Activated CD4-positive, CD25-positive, alpha-beta regulatory T cell treated with anti-CD3 and anti-CD28 coated beads, Interleukin-2, amount 50 U/mL, for 24 hours (primary cell): Measurements from ENCODE around the gene PCDH19.

ENCODE experiments used
- ATAC-seq, 2 donors: fragments of 150-1000 bp; cut with Tn5 transposase; one replicate each; pipeline ENCODE4 v1.10.0; 2021; ENCODE audit warnings: mild to moderate bottlenecking in 1 of 2, moderate library complexity in 1 of 2

Gene PCDH19

DNA sequence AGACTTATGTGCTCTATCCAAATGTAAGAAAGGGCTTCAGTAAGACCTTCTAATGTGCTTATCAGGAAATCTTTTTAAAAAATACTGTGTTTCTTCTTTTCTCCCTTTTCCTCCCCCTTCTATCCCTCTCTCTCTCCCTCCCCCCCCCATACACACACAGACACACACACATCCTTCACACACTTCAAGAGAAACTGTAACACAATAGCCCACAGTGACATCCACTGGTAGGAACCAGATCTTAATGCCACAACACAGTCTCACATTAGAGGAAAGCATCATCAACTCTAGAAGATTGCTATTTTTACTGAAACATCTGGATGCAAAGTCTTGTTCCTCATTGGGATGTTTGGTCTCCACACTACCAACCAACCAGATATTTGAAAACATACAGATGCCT, 4.6 kb downstream of the PCDH19 start:
- no peak for ATAC-seq

DNA sequence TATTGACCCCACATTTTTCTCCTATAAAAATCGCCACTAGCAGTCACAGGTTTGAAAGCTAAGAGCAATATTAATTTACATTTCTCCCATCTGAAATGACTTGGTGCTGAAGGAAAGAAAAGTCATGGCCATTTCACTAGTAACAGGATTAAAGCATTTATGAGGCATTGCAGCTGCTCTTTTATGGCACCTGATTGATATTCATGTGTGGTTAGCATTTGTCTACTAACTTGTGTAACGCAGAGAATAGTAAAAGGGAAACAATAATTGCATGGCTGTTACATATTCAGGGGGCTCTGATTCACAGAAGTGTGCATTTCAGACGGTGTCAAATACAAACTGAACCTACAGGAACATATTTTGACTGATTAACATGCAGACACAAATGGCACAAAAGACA, 5.2 kb downstream of the PCDH19 start:
- no peak for ATAC-seq

DNA sequence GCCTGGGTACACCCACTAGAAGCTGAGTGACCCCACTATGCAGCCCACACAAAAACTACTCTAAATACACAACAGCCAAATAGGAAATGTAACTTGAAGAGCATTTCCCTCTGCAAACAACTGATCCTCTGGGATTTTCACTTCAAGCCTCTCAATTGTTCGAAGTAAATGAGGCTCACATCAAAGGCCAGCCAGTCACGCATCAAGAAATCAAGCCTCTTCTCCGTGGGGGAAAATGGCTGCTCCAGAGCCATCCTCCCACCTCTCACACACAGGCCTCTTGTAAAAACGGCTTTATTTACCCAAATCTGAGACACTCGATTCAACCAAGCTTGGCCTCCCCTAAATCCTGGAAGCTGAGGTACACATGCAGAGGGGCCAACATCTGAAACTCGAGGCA, 14.3 kb downstream of the PCDH19 start:
- no peak for ATAC-seq

DNA sequence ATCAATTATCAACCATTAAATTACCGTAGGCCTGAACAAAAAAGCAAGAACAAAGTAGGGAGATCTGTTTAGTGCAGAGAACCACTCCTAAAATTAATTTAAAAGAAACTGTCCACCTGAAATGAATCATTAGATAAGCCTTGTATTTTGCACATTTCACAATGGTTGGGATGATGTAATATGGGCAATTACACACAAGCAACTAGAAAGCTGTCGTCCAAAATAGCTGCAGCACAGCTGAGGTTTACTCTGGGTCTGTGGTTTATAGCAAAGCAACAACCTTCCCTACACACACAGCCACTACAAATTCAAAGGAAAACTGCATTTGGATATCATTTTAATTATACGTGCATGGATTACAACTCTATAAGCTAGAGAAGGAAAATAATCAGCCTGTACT, 28.5 kb downstream of the PCDH19 start:
- ATAC-seq, result no peak

DNA sequence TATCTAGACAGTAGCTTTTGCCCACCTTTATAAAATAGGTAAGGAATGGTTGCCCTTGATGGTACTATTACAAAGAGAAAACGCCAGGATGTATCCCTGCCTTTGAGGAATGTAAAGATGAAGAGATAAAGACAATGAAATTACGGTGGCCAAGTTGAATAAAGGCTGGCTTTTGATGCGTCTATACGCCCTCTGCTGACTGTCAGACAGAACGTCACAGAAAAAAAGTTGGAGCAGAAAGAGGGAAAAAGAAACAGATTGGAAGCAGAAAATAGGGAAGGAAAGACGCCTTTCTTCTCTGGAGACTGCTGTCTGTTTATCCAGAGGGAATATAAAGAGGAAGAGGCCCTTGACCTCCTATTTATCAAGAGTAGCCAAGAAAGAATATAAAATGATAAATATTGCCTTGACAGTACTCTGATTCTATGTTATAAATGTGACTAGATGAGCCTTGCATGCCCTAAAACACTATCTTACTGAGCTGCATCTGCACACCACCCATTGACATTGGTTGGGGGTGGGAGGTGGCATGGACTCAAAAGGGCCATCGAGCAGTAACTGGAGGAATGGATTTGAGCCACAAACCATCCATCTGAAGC, 30.6 kb downstream of the PCDH19 start:
- ATAC-seq, result no peak

DNA sequence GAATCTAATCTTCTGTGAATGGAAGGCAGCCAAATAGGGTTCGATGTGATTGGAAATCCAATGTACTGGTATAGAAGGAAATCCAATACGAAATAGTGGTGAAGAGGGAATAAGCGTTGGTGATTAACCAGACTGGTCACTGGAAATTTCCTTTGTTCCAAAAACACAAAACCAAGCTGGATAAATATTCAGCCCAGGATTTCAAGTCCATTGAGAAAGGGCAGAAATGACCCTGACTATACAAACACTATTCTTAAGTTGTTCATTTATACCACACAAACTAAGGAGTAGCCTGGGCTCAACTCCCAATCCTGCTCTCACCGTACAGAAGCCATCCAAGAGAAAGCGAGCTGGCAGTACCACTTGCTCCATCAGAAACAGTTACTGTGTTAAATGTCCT, 32.2 kb downstream of the PCDH19 start:
- no peak for ATAC-seq

DNA sequence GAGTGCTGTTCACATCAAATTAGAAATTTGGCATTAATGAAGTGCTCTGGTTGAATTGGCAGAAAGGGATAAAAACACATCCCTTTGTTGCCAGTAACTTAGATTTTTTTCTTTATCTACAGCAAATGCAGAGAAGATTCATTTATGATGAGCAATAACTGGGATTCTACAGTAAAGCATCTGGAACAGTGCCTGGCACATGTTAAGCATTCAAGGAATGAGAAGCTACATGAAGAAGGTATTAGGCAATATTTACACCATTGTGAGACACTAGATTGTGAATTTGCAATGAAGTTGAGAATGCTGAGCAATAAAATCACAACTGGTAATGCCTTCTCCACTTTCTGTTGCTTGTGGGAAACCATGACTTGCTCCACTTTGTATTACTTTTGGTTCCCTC, 33.5 kb downstream of the PCDH19 start:
- ATAC-seq, result no peak

DNA sequence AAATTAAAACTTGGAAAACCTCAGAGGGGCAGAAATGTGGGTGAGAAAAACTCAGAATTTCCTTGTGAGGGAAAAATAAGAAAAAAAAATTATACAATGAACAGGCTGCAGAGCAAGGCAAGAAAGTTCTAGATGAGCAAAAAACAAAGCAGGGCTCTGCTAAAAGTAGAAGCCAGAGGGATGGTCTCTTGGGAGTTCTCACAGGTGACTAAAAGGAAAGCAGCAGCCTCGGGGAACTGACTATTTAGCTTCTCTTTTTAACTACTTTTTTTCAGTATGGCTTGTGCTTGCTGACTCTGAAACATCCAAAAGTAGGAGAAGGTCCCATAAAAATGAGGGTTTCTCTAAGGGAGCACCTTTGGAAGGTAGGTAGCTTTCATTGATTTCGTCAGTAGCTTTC, 36.4 kb downstream of the PCDH19 start:
- ATAC-seq, result no peak

DNA sequence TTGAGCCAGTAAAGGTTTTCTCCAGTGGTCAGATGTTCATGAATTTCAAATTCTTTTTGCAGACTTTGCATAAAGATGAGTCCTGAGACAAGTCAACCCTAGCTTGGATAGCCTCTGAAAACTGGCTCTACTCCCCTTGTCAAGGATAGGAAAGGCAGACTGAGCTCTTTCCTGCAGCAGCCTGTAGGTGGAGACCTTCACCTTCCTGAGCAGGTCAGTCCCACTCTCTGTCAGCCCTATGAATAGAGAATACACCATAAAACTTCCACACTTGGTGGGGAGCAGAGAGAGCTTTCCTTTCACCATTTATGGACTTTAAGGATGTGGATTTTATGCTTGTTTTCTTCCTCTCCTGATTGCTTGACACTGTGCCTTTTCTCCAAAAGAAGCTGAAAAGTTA, 41.9 kb downstream of the PCDH19 start:
- ATAC-seq, result no peak

DNA sequence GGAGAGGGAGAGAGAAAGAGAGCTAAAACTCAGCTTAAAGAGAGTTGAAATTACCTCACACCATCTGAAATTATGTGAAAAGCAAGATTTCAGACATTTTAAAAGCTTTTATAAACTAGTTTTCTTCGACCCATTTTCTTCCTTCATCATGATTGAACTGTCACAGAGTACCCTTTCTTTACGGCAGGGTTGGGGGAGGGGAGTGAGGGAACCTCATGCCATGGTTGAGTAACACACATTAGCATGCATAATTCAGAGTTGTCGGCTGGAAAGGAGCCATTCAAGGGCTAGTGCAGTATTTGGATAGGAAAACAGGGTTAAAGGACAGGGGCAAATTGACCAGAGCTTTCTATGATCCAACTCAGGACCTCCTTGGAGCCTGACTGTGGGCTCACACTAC, 46.2 kb downstream of the PCDH19 start:
- no peak for ATAC-seq

DNA sequence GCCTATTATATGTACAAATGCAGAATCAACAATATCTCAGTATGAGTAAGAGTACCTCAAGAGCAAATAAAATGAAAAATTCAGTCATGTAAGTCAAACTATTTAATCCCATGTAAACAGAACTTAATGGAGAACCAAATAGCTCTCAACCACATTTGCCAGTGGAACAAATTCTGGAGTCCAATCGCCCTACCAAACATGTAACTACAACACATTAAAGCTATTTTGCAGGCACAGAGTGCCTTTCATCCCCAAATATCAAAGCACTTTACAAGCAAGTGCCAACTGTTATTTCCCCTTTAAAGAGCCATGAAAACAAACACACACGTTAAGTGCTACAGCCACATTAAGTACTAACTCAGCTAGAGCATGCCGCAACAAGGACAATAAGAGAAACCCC, 51.3 kb downstream of the PCDH19 start:
- no peak for ATAC-seq

DNA sequence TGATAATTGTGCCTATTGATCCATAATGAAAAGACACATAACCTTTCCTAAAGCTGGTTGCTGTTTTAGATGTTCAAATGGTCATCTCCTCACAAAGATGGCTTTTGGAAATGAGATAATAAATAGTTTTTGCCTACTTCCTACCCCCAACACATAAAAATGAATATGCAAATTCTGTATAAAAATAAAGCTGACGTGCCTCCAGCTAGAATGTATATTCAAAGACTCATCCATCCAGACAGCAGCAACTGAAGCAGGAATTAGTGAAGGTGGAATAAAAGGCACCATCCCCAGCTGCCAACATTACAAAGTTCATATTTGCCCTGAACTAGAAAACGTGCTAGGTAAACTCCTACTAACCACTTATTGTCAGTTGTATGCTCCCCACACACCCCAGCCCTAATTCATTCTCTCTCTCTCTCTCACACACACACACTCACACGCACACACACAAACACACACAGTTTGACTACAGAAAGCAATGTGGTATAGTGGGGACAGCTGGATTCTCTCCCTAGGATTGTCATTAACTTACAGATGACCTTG, 53.6 kb downstream of the PCDH19 start:
- no peak for ATAC-seq

DNA sequence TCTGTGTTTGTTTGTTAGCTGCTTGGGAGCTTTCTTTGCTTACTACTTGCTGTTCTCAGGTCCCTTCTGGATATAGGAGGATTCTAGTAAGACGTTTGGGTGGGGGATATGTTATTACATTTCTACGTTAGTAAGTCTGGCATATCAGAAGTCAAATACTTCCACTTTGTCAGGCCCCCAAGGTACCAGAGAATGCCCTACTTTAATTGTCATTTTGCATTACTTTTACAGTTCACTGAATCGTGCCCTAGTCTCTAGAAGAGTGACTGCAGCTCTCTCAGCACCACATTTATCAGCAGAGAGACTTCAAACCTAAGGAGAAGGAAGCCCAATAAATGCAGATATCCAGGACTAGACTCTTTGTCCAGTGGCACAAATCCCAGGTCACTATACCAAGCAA, 54.4 kb downstream of the PCDH19 start:
- ATAC-seq, result no peak

DNA sequence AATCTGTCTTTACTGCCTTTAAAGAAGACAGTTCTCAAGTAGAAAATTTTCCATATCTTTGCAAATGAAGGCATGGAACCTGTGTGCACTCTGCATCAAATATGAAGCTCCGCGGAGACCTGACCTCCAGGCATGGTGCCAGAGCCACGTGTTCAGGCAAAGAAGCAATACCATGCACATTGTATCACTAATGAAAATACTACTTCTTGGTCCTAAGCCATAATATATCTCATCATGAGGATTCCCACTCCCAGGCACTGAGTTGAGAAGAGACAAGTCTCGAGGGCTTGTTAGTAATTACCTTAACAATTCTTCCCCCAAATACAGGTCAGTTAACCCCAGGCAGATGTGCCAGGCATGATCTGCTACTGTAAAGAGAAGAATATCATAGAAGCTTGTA, 56.7 kb downstream of the PCDH19 start:
- no peak for ATAC-seq

DNA sequence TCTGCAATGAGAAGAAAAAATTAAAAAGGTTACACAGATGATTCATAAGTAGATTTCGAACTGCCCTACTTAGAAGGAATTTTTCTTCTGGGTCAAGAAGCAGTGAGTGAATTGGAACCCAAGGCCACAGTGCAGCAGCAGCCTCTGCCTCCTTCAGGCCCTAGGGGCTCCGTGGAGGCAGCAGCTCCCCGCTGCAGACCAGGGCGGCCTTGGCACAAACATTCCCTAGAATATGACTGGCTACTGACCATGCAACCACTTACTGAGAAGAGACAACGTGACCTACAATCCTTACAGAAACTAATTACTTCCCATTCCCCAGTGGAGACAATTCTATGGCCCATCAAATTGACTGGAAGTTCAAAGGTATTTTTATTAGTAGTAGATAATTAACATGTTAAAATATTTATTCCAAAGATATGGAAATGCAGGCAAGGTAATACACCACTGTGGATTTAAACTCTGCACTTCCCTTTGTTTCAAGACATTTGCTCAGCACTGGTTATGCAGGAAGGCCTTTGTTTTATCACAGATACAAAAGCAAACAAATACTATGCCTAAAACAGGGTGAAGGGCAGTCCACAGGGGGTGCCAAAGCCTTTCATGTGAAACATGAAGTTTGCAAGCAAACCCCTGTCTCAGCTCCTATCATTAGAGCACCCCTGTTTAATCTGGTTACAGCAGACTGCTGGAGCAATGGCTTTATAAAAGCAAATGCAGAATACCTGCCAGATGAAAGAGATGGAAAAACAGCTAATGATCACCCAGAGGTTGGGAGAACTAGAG, 59.2 kb downstream of the PCDH19 start:
- ATAC-seq, result no peak

DNA sequence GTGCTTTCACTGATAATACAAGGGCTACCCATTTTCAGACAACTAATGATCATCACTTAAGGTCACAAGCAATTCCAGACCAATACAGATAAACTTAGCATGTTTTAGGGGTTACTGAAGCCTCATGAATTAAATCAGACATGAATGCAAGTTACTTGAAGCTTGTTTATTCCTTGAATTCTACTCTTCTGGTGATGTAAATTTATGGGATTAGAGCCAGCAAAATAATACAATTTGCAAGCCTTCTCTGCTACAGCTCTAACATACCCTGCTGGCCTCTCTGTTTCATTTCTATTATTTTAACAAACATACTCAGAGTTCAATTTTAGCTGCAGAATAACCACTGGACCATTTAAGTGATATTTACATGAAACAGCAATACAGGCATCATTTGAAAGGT, 60.7 kb downstream of the PCDH19 start:
- no peak for ATAC-seq

DNA sequence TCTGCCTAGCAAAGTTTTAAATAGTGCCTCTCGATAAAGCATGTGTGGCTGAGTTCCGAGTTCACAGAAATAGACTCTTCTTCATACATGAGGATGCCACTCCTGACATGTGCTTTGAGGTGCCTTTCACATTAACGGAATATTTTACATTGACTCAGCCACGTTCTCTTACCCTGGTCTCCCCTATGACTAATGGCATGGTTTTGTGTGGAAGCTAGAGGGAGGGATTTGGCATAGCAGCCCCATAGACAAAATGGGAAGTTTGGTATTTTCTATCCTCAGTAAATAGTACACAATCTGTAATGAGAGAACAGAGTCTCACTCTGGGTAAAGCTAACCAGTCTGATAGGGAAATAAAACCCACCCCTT, 68.9 kb downstream of the PCDH19 start:
- ATAC-seq, result no peak

DNA sequence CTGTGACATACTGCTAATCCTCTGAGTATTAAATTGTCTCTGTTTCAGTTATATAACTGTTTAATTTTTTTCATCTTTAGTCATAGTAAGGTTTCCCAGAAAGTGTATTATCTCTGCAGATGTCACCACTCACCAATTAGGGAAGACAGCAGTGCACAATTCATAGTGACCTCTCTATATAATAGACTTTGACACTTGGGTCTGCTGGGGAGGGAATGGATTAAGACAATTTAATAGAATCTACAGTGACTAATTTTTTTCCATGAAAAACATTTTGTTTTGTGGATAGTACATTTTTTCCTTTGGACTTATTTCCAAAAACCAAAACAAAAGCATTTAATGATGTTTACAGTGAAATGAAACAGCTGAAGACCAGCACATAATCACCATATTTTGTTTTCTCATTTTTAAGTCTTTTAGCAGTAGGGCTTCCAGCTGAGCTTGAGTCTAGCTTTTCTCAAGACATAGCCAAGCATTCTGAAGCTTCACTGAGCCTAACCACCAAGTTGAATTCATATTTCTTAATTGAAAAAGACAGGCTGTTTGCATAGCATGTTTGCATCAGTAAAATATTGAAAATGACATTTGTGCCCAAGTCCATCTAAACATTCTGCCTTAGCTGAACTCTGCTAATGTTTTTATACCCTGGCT, 69.5 kb downstream of the PCDH19 start:
- ATAC-seq, result no peak

DNA sequence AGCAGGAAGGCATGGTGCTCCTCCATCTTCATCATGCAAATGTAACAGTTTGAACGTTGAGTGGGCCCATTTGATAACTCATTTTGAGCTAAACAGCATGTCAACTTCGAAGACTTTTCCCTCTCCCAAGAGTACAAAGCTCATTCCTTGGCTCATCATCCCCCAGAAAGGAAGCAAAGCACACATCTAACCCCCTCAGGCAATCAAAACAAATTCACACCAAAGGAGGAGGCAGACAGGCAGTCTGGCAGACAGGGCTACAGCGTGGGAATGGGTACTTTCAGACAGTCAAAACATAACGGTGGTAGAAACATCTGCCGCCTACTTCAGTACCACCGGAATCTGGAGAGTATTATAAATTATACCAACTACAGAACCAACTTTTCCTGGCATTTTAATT, 81.7 kb downstream of the PCDH19 start:
- ATAC-seq, result no peak

DNA sequence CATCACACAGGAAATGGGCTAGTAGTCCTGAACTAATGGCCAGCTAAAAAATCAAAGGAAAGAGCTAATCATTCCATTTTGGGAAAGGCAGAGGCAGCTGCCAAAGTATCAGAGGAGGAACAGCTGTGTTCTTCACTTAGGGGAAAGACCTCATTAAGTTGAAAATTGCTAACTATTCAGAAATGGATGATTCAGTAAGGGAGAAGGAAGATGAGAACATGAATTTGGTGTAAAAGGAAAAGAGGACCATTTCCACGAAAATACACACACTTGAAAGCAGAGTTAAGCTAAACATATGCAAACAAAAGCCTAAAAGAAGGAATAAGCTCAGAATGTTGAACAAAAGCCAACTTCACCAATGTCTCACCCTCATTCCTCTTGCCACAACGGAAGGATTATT, 90.4 kb downstream of the PCDH19 start:
- no peak for ATAC-seq

DNA sequence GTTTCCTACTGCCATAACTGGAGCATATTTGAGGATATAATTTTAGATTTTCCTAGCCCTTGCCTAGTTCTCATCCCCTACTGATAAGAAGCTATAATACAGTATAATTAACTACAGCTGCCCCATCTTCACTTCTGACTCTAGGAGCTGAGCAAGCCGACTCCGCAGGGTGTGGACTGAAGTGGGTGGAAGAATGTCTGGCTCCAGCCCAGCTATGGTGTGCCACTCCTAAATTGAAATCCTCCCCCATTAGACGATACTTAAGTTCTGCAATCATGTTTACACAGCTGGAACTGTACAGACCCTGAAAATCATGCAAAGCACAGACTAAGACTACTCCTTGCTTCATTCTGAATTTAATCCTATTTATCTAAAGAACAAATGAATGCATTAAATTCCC, 93.1 kb downstream of the PCDH19 start:
- ATAC-seq, result no peak

DNA sequence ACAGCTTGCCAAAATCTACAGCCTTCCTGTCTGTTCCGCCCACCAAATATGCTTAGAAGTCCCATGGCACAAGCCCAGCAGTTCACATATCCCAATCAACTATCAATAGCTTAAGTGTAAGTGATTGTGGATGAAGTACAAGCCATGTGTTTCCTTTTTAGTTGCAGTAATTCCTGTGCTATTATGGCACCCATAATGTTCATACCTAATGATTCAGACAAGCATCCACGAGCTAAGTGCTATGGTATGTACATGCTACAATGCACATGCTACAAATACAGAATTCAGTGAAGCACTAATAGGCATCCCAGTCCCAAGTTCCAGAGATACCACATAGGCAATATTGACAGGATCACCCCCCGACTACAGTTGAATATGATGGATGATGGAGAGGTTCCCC, 94.5 kb downstream of the PCDH19 start:
- ATAC-seq, result no peak

DNA sequence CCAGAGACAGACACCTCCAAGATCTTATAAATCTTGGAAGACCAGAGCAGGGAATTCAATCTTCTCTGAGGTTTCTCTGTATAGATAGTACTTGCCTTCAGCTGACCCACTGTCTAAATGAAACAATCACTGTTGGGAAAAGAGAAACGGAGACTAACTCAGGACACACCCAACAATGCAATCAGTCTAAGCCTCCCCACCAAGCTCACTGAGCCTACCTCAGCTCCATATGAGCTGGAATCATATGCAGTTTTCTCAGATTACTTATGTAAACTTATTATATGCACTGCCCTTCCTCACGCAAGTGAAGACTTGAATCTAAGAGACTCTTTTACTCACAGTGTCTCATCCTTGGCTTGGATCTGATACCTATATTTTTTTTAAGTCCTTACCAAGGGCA, 110.5 kb downstream of the PCDH19 start:
- ATAC-seq, result no peak

DNA sequence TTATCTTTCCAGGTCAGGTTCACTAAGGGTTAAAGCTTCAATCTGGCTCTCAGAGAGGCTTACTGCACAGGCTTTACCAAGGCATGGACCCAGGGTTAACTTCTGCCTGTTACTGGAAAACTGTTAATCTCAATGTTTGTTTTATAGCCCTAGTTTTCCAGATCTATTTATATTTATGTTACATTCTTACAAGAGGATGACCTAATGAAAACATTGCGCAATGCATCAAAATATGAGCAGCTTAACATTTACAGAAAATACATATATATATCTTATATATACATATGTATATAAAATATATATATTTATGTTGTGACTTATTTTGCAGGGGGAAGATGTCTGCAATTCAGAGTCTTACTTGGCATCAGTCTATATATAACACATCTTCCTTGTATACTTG, 112.3 kb downstream of the PCDH19 start:
- no peak for ATAC-seq
